CD4-positive, alpha-beta T cell treated with Interleukin-17A for 4 hours (primary cell): ENCODE results near the gene CD47.

Experiments used
- DNase-seq: peaks from one replicate; pipeline ENCODE4 v3.0.0-alpha.2; 2020; ENCODE audit warnings: mixed read lengths

CD47 gene

DNA sequence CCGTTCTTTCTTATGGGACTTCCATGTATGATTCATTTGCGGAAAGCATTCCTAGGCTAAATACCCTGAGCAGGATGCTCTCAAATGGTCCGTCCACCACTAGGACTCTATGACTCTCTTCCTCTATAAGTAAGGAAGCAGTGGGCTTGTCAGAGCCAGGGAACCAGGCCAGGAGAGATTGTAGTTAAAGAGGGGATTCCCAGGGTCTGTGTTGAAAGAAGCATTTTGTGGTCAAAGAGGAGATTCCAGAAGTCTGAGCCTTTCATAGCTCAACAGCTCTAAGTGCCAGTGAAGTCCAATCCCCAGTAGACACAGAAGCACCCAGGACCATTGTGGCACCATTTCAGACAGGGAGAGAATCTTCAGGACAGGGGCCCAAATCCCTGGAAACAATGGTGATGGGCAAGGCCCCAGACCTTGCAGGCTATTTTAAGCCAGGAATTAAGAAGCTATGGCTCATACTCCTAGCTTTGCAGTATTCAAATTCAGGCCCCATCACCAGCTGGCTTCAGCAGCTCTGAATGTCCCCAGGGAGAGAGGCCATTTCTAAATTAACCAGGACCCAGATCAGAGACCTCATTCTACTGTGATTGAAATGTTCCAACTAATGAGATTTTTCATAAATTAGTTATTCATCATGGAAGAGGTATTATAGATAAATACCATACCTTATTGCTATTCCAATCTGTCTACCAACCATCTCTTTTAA is 81.7 kb downstream of the CD47 start:
- no peak for DNase-seq

DNA sequence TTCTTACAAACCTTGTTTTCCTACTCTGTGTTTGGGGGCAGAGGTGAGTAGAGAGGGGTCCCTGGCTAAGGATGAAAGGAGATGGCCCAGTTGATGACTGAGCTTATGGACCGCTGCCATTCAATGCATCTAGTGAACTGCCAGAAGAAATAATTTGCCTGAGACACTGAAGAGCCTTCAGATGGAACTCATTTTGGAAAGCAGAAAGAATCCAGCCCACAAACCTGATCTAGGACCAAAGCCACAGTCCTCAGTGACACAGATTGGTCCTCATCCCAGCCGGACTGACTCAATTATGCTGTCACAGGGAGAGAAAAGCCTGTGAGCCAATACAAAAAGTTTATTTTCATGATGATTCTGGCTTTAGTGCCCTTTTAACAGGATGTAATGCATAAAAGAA is 82.7 kb downstream of the CD47 start:
- DNase-seq = no peak

GRCh38 chr3:108006881-108007331 is 83.9 kb downstream of the CD47 start:
- no peak for DNase-seq

DNA sequence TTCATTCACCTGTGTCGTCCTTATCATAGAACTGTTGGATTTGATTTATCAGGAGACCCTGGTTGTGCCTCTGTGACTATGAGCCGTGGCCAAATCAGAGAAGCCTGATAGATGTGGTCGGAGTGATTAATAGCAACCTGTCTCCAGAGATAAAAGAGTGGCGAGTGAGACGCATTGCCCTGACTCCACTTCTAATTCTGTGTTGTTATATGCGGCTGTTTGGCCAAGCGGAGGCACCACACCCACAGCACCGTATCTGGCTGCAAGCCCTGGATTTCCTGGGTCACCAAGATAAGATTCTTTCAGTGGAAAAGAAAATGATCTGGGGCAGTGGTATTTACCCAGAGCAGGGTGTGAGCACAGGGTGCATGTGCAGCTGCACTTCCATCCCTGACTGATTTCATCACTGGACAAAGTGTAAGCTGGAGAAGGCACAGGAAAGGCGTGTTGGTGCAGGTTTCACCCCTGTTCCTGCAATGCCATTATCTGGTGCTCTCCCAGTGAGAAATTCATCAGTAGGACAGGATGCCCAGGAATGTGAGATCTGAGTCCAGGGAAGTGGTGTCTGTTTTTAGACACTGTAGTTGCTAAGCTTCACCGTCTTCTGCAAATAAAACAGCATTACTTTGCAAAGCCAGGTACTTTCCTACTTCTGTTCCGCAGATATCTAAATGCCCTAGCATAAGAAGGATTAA is 84.6 kb downstream of the CD47 start:
- DNase-seq = no peak

GRCh38 chr3:108004647-108005046 is 86.2 kb downstream of the CD47 start:
- no peak for DNase-seq

DNA sequence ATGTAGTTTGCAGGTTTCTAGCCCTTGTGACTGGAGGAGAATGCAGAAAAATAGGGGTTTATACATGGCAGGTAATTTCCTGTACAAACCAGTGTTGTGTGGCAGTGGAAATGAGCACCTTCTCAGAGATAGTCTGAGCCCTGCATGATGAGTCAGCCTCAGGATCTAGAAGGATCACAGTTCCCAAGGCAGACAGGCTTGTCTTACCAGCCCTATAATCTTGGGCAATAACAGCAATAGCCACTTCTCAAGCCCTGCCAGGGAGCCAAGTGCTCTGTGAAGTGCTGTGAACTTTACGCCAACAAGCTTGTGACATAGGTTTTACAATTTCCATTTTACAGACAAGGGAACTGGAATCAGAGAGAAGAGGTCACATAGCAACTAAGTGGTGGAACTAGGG is 89.4 kb downstream of the CD47 start:
- no peak for DNase-seq

DNA sequence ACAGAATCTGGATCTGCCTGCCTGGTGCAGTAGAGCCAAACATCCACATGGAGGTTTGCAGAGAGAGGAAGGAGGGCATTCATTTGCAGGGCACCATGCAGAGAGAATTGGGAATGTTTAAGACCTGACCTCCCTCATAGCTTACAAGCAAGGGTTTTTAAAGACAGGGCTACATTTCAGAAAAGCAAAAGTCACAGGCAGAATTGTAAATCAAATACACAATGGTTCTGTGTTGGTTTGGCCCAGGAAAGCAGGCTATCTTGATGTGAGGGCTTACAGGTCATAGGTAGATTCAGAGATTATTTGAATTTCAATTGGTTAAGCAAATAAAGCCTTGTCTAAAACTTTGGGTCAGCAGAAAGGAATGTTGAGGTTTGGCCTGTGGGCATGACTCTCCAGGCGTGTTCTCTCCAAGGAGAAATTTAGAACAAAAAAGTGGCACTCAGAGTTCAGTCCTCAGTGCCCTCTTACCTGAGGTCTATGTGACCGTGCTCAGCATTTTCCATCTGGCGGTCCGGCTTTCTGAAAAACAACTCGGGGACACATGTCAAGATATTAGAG is 91.5 kb downstream of the CD47 start:
- DNase-seq = no peak

DNA sequence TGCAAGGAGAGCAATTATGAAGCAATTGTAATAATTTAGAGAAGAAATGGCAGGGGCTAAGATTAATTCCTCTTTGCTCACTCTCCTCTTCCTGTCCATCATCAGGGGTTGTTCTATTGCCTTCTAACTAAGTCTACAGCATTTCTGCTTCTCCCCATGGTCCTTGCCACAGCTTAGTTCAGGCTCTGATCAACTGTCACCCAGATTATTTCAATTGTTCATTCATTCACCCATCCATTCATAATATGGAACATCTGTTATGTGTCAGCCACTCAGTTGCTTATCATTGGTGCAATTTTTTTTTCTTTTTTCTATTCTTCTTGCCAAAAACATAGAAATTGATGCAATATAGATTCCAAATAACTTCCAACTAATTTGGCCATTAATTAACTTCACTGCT is 93.2 kb downstream of the CD47 start:
- DNase-seq = no peak

DNA sequence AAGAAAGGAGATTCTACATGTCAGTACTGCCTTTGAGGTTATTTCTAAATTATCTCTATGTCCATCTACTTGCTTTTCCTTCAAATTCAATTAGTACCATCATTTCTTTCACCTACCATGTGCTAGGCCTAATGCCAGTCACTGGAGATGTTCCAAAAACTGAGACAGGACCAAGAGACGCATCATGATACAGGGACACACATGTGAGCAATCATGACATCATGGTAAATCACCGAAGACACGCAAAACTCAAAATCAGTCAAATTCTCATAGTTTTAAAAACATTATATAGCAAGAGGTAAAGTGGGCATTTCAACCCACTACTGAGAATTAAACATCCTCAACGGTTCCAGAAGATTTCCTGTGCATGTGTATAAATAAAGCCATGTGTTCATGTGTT is 95.0 kb downstream of the CD47 start:
- DNase-seq = no peak

GRCh38 chr3:107994956-107995715 is 95.7 kb downstream of the CD47 start:
- no peak for DNase-seq

DNA sequence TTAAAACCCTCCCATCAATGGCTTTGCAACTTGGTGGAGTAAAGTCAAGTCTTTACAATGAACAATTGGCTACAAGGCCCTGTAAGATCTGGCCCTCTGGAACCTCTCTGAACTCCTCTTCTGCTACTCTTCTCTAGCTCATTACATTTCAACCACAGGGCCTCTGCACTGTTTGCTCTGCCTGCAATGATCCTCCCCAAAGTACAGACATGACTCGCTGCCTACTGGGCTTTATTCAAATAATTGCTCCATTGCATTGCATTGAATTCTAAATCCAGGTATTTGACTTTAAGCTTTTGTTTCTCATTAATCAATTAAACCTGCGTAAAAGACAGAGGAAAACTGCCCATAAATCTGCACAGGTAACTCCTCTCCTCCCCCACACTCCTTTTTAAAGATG is 96.7 kb downstream of the CD47 start:
- no peak for DNase-seq

DNA sequence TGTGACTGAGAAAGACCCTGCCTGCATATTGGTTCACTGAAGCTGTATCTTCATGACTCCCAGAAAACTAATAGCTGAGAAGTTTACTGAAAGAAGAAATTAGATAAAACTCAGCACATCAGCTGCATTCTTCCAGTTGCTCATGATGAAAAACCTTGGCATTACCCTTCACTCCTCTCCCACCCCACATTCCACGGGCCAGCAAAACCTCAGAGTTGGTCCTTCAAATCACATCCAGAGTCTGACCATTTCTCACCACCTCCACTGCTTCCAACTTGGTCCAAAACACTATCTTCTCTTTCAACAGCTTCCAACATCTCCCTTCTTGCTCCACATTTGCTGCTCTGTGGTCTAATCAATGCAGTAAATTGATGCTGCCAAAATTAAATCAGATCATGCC is 97.1 kb downstream of the CD47 start:
- DNase-seq = no peak
